Glutamatergic neuron (in vitro differentiated cells): Measurements from ENCODE around the gene CCDC136. TPM values are rescaled to one million over a fixed set of nuclear protein-coding genes. Genes with fewer than 3 reads are reported as not detected.
A peak's percentile ranks its signal among the peaks of the same experiment; 100 is the strongest.

ENCODE experiments used
- DNase-seq: peaks from one replicate; pipeline ENCODE4 v3.0.0; 2022
- H3K27ac Mint-ChIP-seq: one replicate; pipeline ENCODE4 v1.8.0; 2020; ENCODE audit warnings: mild to moderate bottlenecking, mixed read lengths, inconsistent platforms; ENCODE audit not compliant: unreplicated experiment
- H3K27me3 Mint-ChIP-seq: one replicate; pipeline ENCODE4 v1.8.0; 2020; ENCODE audit warnings: mild to moderate bottlenecking, moderate library complexity, mixed read lengths, inconsistent platforms; ENCODE audit not compliant: unreplicated experiment
- H3K36me3 Mint-ChIP-seq: one replicate; pipeline ENCODE4 v1.8.0; 2020; ENCODE audit warnings: mild to moderate bottlenecking, mixed read lengths, inconsistent platforms; ENCODE audit not compliant: unreplicated experiment
- H3K4me1 Mint-ChIP-seq: one replicate; pipeline ENCODE4 v1.8.0; 2020; ENCODE audit warnings: mild to moderate bottlenecking, low read depth, mixed read lengths, inconsistent platforms; ENCODE audit not compliant: unreplicated experiment
- H3K4me3 Mint-ChIP-seq: one replicate; pipeline ENCODE4 v1.8.0; 2020; ENCODE audit warnings: mild to moderate bottlenecking, mixed read lengths, inconsistent platforms; ENCODE audit not compliant: unreplicated experiment
- H3K9me3 Mint-ChIP-seq: one replicate; pipeline ENCODE4 v1.8.0; 2020; ENCODE audit warnings: mild to moderate bottlenecking, moderate library complexity, mixed read lengths, inconsistent platforms; ENCODE audit not compliant: unreplicated experiment
- total RNA-seq: library from RNA; stranded (reverse); fragmentation: NEBNext Ultra II Directional; extraction: Animal tissue kit (Norgen Biotek cat#: 25700); gene quantifications from one replicate; pipeline ENCODE4 v1.2.1, GENCODE V29; 2021; ENCODE audit not compliant: unreplicated experiment
- TF ChIP-seq, protein P1 (sequence below): fragments of 200-600 bp; sonication (generic); IDR thresholded peaks from one replicate; pipeline ENCODE4 v1.5.0; 2021; ENCODE audit not compliant: partially characterized antibody, unreplicated experiment

The CCDC136 gene
- total RNA-seq, 1 donor from 2014 or later = 202 TPM

GRCh38 chr7:128848289-128849155 lies 56.8 kb downstream of the CCDC136 start:
- no peak overlapping the region for H3K27ac Mint-ChIP-seq
- no peaks in the 10 kb centered on the region for H3K4me1 Mint-ChIP-seq
- peaks cover 6% of the 10 kb centered on the region for H3K27me3 Mint-ChIP-seq
- TF ChIP-seq, protein P1, sequence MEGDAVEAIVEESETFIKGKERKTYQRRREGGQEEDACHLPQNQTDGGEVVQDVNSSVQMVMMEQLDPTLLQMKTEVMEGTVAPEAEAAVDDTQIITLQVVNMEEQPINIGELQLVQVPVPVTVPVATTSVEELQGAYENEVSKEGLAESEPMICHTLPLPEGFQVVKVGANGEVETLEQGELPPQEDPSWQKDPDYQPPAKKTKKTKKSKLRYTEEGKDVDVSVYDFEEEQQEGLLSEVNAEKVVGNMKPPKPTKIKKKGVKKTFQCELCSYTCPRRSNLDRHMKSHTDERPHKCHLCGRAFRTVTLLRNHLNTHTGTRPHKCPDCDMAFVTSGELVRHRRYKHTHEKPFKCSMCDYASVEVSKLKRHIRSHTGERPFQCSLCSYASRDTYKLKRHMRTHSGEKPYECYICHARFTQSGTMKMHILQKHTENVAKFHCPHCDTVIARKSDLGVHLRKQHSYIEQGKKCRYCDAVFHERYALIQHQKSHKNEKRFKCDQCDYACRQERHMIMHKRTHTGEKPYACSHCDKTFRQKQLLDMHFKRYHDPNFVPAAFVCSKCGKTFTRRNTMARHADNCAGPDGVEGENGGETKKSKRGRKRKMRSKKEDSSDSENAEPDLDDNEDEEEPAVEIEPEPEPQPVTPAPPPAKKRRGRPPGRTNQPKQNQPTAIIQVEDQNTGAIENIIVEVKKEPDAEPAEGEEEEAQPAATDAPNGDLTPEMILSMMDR = no peak
- no peak for DNase-seq
- H3K36me3 Mint-ChIP-seq = no peaks in the 10 kb centered on the region
- no peaks in the 10 kb centered on the region for H3K9me3 Mint-ChIP-seq
- no peak overlapping the region for H3K4me3 Mint-ChIP-seq

GRCh38 chr7:128849156-128849515 lies 57.4 kb downstream of the CCDC136 start:
- no peak for DNase-seq
- H3K4me3 Mint-ChIP-seq = no peak overlapping the region
- H3K36me3 Mint-ChIP-seq = no peaks in the 10 kb centered on the region
- no peak overlapping the region for H3K27ac Mint-ChIP-seq
- no peaks in the 10 kb centered on the region for H3K9me3 Mint-ChIP-seq
- H3K27me3 Mint-ChIP-seq = peaks cover 8% of the 10 kb centered on the region
- TF ChIP-seq, protein P1 = no peak
- H3K4me1 Mint-ChIP-seq = no peaks in the 10 kb centered on the region

- no peaks in the 10 kb centered on the region for H3K9me3 Mint-ChIP-seq
- TF ChIP-seq, protein P1 = no peak
- no peak for DNase-seq
- no peaks in the 10 kb centered on the region for H3K4me1 Mint-ChIP-seq
- H3K36me3 Mint-ChIP-seq = no peaks in the 10 kb centered on the region
- H3K4me3 Mint-ChIP-seq = no peak overlapping the region
- H3K27ac Mint-ChIP-seq = peak overlapping the region; percentile 12
- peaks cover 8% of the 10 kb centered on the region for H3K27me3 Mint-ChIP-seq
These were observed 58.2 kb downstream of the CCDC136 start for GRCh38 chr7:128849804-128850490.

GRCh38 chr7:128852537-128853254 lies 60.9 kb downstream of the CCDC136 start:
- no peaks in the 10 kb centered on the region for H3K4me1 Mint-ChIP-seq
- no peak overlapping the region for H3K4me3 Mint-ChIP-seq
- H3K27me3 Mint-ChIP-seq = peaks cover 5% of the 10 kb centered on the region
- DNase-seq = no peak
- no peak overlapping the region for H3K27ac Mint-ChIP-seq
- H3K9me3 Mint-ChIP-seq = no peaks in the 10 kb centered on the region
- no peaks in the 10 kb centered on the region for H3K36me3 Mint-ChIP-seq
- TF ChIP-seq, protein P1 = no peak

DNA sequence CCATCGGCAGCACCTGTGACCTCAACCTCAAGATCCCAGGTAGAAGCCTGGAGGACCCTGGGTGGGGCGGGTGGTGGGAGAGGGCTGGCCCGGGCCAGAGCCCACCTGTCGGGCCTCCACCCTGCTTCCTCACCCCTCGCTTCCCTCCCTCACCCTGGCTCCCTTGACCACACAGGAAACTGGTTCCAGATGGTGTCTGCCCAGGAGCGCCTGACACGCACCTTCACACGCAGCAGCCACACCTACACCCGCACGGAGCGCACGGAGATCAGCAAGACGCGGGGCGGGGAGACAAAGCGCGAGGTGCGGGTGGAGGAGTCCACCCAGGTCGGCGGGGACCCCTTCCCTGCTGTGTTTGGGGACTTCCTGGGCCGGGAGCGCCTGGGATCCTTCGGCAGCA lies 62.0 kb downstream of the CCDC136 start:
- Mint-ChIP-seq H3K27ac (no peak overlapping the region), H3K9me3 (no peaks in the 10 kb centered on the region), H3K36me3 (no peaks in the 10 kb centered on the region), H3K4me1 (peaks cover 3% of the 10 kb centered on the region), H3K4me3 (no peak overlapping the region), H3K27me3 (peaks cover 5% of the 10 kb centered on the region)
- DNase-seq = no peak
- TF ChIP-seq, protein P1 = no peak
